ENCODE measurements around the gene ITPR2.
"Not testable (repeated sequence)": the region's sequence is repeated elsewhere in the genome, so short reads cannot be mapped to it uniquely, and the experiment has no call there.

ITPR2 gene

GRCh38 chr12:26698186-26698585 is 134.8 kb downstream of the ITPR2 start:
- no peak for FAIRE-seq

GRCh38 chr12:26697217-26697616 is 135.8 kb downstream of the ITPR2 start:
- no peak for FAIRE-seq

- no peak for FAIRE-seq
Measured at GRCh38 chr12:26696613-26697092, 136.3 kb downstream of the ITPR2 start.

GRCh38 chr12:26696048-26696612 is 136.9 kb downstream of the ITPR2 start:
- no peak for FAIRE-seq

GRCh38 chr12:26694402-26694801 is 138.6 kb downstream of the ITPR2 start:
- no peak for FAIRE-seq

- no peak for FAIRE-seq
Measured at GRCh38 chr12:26692407-26692806, 140.6 kb downstream of the ITPR2 start.

- FAIRE-seq: peak; percentile 98
Measured at GRCh38 chr12:26691234-26691970, 141.6 kb downstream of the ITPR2 start.

- no peak for FAIRE-seq
Measured at GRCh38 chr12:26690601-26691000, 142.4 kb downstream of the ITPR2 start.

- FAIRE-seq: no peak
Measured at GRCh38 chr12:26689281-26689841, 143.6 kb downstream of the ITPR2 start.

GRCh38 chr12:26688344-26688904 is 144.6 kb downstream of the ITPR2 start:
- no peak for FAIRE-seq

- no peak for FAIRE-seq
Measured at GRCh38 chr12:26686408-26686807, 146.6 kb downstream of the ITPR2 start.

- FAIRE-seq: no peak
Measured at GRCh38 chr12:26684101-26684500, 148.9 kb downstream of the ITPR2 start.

GRCh38 chr12:26683443-26683842 is 149.6 kb downstream of the ITPR2 start:
- no peak for FAIRE-seq

GRCh38 chr12:26680727-26681455 is 152.1 kb downstream of the ITPR2 start:
- no peak for FAIRE-seq

- no peak for FAIRE-seq
Measured at GRCh38 chr12:26678697-26679660, 154.0 kb downstream of the ITPR2 start.

- not testable (repeated sequence) for FAIRE-seq
Measured at GRCh38 chr12:26671487-26671886, 161.5 kb downstream of the ITPR2 start.

GRCh38 chr12:26668847-26669246 is 164.1 kb downstream of the ITPR2 start:
- FAIRE-seq: peak; percentile 44

GRCh38 chr12:26668230-26668629 is 164.8 kb downstream of the ITPR2 start:
- no peak for FAIRE-seq

- no peak for FAIRE-seq
Measured at GRCh38 chr12:26666286-26666685, 166.7 kb downstream of the ITPR2 start.

- FAIRE-seq: no peak
Measured at GRCh38 chr12:26661399-26661798, 171.6 kb downstream of the ITPR2 start.

- no peak for FAIRE-seq
Measured at GRCh38 chr12:26659930-26660329, 173.1 kb downstream of the ITPR2 start.

- FAIRE-seq: no peak
Measured at GRCh38 chr12:26658991-26659390, 174.0 kb downstream of the ITPR2 start.

All from G401.6 (cell line).